HFFc6 (cell line): ENCODE measurements around the gene UFD1. TPM values are rescaled to one million over a fixed set of nuclear protein-coding genes. Genes with fewer than 3 reads are reported as not detected.
A peak's percentile ranks its signal among the peaks of the same experiment; 100 is the strongest.

ENCODE experiments used
- DNase-seq: peaks from one replicate; pipeline ENCODE4 v3.0.0-alpha.2; 2018
- H3K27ac Mint-ChIP-seq: 2 replicates; pipeline ENCODE4 v1.8.0; 2020; ENCODE audit warnings: mild to moderate bottlenecking, mixed read lengths
- H3K27me3 Mint-ChIP-seq: 2 replicates; pipeline ENCODE4 v1.8.0; 2021; ENCODE audit warnings: mild to moderate bottlenecking, moderate library complexity, mixed read lengths; ENCODE audit not compliant: insufficient read depth
- H3K36me3 Mint-ChIP-seq: 2 replicates; pipeline ENCODE4 v1.8.0; 2021; ENCODE audit warnings: low read depth, mixed read lengths
- H3K4me1 Mint-ChIP-seq: 2 replicates; pipeline ENCODE4 v1.8.0; 2020; ENCODE audit warnings: low read depth, mixed read lengths
- H3K4me3 Mint-ChIP-seq: 2 replicates; pipeline ENCODE4 v1.8.0; 2020; ENCODE audit warnings: mild to moderate bottlenecking, moderate library complexity, mixed read lengths
- H3K9me3 Mint-ChIP-seq: 2 replicates; pipeline ENCODE4 v1.8.0; 2020; ENCODE audit warnings: mild to moderate bottlenecking, mixed read lengths
- CTCF ChIP-seq: fragments of 200-600 bp; sonication (generic); IDR thresholded peaks from 2 replicates; pipeline ENCODE4 v1.5.0; 2021; ENCODE audit warnings: antibody characterized with exemption, mild to moderate bottlenecking
- long read RNA-seq: library from polyadenylated mRNA; unstranded; transcript quantifications from one replicate; pipeline ENCODE4 v2.0.0, GENCODE V29; 2019
- total RNA-seq, 6 experiments: library from RNA; stranded (reverse); fragmentation: NEBNext Ultra II Directional; extraction: Animal tissue kit (Norgen Biotek cat#: 25700); gene quantifications; 2 replicates in 1 of 6; 3 replicates in 5 of 6; pipeline ENCODE4 v1.2.3, GENCODE V29; 2021

The UFD1 gene
- 100 to 1,000 TPM in 4 of 6 experiments, 10 to 100 TPM in 2; 94.9 to 134 (median 113) TPM for total RNA-seq
- long read RNA-seq, transcript UFD1-201 (12 exons, 1,814 nt), result major isoform, 113 of 149 reads
- long read RNA-seq, partial matches to known transcripts, result 7 of 149 reads
- long read RNA-seq, other reads (novel, unspliced or antisense), result 28 of 149 reads

- DNase-seq, result peak; percentile 76
- no peak for TF ChIP-seq CTCF
- Mint-ChIP-seq H3K27me3 (no peaks in the 10 kb centered on the region; the same call in 1 of the 2 replicates), H3K27ac (peak within 1 kb of the TSS; percentile 100), H3K4me3 (peak within 1 kb of the TSS; percentile 92), H3K9me3 (no peaks in the 10 kb centered on the region), H3K4me1 (peaks cover 57% of the 10 kb centered on the region), H3K36me3 (peaks cover 3% of the 10 kb centered on the region; the same call in 1 of the 2 replicates)
These were observed at the start of gene UFD1 for GRCh38 chr22:19478901-19479354. Gene UFD1 (minus strand): TSS chr22:19479193. CDS start chr22:19479085, 108 bp downstream.

GRCh38 chr22:19527861-19528417 lies 48.9 kb upstream of the UFD1 start:
- no peaks in the 10 kb centered on the region for H3K36me3 Mint-ChIP-seq
- no peaks in the 10 kb centered on the region for H3K9me3 Mint-ChIP-seq
- peaks cover 20% of the 10 kb centered on the region for H3K27me3 Mint-ChIP-seq
- H3K4me3 Mint-ChIP-seq, result no peak overlapping the region
- no peak for TF ChIP-seq CTCF
- peaks cover 13% of the 10 kb centered on the region for H3K4me1 Mint-ChIP-seq
- H3K27ac Mint-ChIP-seq, result no peak overlapping the region
- DNase-seq, result peak; percentile 36

- peaks cover 23% of the 10 kb centered on the region for H3K27me3 Mint-ChIP-seq
- H3K9me3 Mint-ChIP-seq, result no peaks in the 10 kb centered on the region
- H3K36me3 Mint-ChIP-seq, result no peaks in the 10 kb centered on the region
- DNase-seq, result no peak
- no peak overlapping the region for H3K27ac Mint-ChIP-seq
- no peak for TF ChIP-seq CTCF
- H3K4me1 Mint-ChIP-seq, result peaks cover 13% of the 10 kb centered on the region
- H3K4me3 Mint-ChIP-seq, result no peak overlapping the region
These were observed 48.3 kb upstream of the UFD1 start for GRCh38 chr22:19527321-19527721.

GRCh38 chr22:19526702-19527111 lies 47.7 kb upstream of the UFD1 start:
- no peak overlapping the region for H3K4me3 Mint-ChIP-seq
- TF ChIP-seq CTCF, result no peak
- peaks cover 23% of the 10 kb centered on the region for H3K27me3 Mint-ChIP-seq
- H3K4me1 Mint-ChIP-seq, result peaks cover 13% of the 10 kb centered on the region
- no peak for DNase-seq
- no peaks in the 10 kb centered on the region for H3K36me3 Mint-ChIP-seq
- H3K27ac Mint-ChIP-seq, result no peak overlapping the region
- no peaks in the 10 kb centered on the region for H3K9me3 Mint-ChIP-seq

- H3K36me3 Mint-ChIP-seq, result no peaks in the 10 kb centered on the region
- no peaks in the 10 kb centered on the region for H3K9me3 Mint-ChIP-seq
These were observed 47.2 kb upstream of the UFD1 start for GRCh38 chr22:19526076-19526701.

More at GRCh38 chr22:19526076-19526701, 47.2 kb upstream of the UFD1 start:
- Mint-ChIP-seq H3K27me3 (peaks cover 23% of the 10 kb centered on the region), H3K4me3 (no peak overlapping the region), H3K4me1 (peaks cover 13% of the 10 kb centered on the region), H3K27ac (no peak overlapping the region)
- TF ChIP-seq CTCF, result no peak
- no peak for DNase-seq
